Stimulated activated CD4-positive, alpha-beta T cell treated with anti-CD3 and anti-CD28 coated beads, Interleukin-1b, Interleukin-23, amount 100 ng/mL, for 4 hours (primary cell): Measurements from ENCODE around the gene C20orf173.
A peak's percentile ranks its signal among the peaks of the same experiment; 100 is the strongest.

Experiments used
- DNase-seq, 2 donors: peaks; one replicate each; pipeline ENCODE4 v3.0.0-alpha.2; 2020; ENCODE audit warnings: low read depth in 2 of 2

Gene C20orf173

DNA sequence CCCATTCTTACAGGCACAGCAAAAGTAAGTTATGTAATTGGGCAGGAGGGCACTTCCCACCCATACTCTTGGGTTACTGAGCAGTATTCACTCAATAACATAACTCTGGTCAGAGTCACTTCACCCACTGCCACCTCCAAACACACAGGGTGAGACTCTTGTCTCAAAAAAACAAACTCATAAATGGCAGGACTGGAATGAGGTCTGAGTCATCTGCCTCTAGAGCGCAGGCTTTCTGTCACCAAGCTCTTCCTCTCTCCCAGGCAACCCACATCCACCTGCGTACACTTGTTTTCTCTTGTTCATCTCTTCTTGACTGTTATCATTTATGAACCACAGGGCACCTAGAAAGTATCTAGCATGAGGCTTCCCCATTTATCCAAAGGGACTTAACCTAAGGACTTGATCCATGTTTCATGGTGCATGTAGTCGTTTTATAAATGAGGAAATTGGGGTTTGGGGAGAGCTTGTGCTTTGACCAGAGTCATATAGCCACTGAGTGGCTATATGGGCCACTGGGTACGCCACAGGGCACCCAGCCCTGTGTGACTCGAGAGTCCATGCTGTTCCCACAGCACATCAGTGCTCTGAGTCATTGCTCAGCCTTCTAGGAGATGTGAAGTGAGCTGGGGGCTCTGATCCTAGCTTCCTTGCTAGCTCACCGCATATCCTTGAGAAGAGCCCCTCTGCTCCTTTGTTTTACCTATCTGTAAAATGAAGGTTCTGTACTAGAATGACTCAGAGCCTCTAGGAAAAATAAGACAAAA, 22.4 kb downstream of the C20orf173 start:
- no peak for DNase-seq

GRCh38 chr20:35506179-35506578, 23.3 kb downstream of the C20orf173 start:
- no peak for DNase-seq

DNA sequence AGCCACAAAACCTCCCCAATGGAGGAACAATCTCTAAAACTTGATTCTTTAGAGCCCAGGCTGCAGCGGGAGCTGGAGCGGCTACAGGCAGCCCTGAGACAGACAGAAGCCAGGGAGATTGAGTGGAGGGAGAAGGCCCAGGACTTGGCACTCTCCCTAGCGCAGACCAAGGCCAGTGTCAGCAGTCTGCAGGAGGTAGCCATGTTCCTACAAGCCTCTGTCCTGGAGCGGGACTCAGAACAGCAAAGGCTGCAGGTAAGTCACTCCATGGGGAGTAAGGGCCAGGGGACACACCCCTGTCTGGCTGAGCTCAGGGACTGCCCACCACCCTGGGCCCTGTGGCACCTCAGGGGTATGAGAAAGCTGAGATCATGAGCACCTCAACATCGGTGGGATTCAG, 24.7 kb downstream of the C20orf173 start:
- DNase-seq: no peak

- DNase-seq: no peak
Observed at GRCh38 chr20:35503841-35504561, 25.5 kb downstream of the C20orf173 start.

GRCh38 chr20:35503281-35503680, 26.2 kb downstream of the C20orf173 start:
- no peak for DNase-seq

DNA sequence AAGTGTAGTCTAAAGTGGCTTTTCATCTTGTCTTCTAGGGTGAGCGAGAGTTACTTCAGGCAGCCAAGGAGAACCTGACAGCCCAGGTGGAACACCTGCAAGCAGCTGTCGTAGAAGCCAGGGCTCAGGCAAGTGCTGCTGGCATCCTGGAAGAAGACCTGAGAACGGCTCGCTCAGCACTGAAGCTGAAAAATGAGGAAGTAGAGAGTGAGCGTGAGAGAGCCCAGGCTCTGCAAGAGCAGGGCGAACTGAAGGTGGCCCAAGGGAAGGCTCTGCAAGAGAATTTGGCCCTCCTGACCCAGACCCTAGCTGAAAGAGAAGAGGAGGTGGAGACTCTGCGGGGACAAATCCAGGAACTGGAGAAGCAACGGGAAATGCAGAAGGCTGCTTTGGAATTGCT, 27.1 kb downstream of the C20orf173 start:
- DNase-seq: no peak

DNA sequence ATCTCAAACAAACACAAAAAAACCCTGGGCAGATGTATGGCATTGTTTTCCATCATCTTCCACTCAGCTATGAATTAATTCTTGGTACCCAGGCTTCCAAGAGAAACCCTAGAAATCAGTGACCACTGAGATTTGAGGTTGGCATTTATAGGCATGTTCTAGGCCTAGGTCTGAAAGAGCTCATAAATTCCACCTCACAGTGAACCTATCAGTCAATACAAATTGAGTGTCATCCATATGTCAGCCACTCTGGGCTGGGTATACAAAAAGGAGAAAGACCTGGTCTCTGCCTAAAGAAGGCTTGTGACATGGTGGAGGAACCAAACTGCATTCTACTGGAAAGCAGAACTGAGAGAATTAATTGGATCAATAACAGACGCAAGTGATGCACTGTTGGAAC, 30.2 kb downstream of the C20orf173 start:
- DNase-seq: no peak

DNA sequence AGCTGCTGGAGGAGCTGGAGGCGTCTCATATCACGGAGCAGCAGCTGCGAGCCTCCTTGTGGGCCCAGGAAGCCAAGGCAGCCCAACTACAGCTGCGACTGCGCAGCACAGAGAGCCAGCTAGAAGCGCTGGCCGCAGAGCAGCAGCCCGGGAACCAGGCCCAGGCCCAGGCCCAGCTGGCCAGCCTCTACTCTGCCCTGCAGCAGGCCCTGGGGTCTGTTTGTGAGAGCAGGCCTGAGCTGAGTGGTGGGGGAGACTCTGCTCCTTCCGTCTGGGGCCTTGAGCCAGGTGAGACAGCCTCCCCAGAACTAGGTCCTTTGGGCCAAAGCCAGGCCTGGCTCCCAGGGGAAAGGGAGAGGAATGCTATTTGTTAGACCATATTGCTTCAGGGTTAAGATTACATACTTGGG, 31.7 kb downstream of the C20orf173 start:
- DNase-seq: no peak

GRCh38 chr20:35497320-35497719, 32.1 kb downstream of the C20orf173 start:
- no peak for DNase-seq

DNA sequence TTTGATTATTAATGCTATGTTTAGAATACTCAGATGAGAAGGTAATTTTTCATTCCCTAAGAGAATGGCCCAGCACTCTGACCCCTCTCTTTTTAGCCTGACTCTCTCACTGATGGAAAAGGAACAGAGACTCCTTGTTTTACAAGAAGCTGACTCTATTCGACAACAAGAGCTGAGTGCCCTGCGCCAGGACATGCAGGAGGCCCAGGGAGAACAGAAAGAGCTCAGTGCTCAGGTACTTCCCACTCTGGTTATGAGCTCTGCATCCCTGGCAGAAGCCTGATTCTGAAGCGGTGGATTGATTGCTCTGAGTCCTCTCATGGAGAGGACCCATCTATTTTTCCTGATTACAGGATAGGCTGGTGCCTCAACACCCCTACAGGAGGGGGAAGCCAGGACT, 33.0 kb downstream of the C20orf173 start:
- DNase-seq: no peak

GRCh38 chr20:35492352-35492751, 37.1 kb downstream of the C20orf173 start:
- no peak for DNase-seq

DNA sequence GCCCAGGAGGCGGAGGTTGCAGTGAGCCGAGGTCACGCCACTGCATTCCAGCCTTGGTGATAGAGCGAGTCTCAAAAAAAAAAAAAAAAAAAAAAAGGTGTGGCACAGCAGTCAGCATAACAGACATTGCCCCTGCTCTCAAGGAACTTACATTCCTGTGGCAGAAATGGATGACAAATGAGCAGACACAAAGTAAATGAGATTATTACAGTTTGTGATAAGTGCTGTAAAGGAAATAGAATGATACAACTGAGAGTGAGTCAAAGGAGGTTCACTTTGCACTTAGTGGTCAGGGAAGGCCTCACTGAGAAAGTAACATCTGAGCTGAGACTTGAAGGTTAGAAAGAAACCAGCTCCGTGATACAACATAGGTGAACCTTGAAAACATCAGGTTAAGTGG, 37.6 kb downstream of the C20orf173 start:
- DNase-seq: no peak

DNA sequence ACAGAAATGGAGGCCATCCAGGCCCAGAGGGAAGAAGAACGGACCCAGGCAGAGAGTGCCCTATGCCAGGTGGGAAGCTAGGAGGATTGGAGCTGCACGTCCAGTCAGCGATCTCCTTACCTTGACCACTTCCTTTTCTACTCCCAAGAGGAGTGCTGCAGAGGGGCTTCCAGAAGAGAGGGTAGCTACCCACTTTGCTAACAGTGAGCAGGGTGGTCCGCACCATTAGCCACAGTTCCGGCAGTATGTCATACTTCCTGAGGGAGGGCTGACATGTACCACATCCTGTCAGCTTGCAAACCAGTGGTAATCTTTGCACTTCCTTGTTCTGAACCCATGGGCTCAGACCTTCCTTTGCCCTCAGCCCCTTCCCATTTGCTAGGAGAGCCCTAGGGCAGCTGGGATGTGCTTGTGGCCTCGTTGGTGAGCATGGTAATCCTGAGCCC, 38.7 kb downstream of the C20orf173 start:
- peak; percentile 22 to 42 for DNase-seq

DNA sequence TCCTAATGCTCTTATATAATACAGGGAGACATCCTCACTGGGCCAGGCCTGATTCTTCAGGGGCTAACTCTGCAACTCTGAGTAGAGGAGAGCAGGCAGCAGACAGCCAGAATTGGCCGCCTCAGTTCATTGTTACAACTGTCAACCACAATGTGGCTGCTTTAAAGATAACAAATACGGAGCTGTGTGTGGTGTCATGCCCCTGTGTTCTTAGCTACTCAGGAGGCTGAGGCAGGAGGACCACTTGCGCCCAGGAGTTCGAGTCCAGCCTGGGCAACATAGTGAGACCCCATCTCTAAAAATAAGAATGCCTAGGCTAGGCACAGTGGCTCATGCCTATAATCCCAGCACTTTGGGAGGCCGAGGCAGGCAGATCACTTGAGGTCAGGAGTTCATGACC, 39.7 kb downstream of the C20orf173 start:
- no peak for DNase-seq

- DNase-seq: no peak
Observed at GRCh38 chr20:35487479-35487878, 42.0 kb downstream of the C20orf173 start.

- DNase-seq: no peak
Observed at GRCh38 chr20:35479798-35480197, 49.7 kb downstream of the C20orf173 start.

- DNase-seq: no peak
Observed at GRCh38 chr20:35478804-35479472, 50.5 kb downstream of the C20orf173 start.
